ENCODE data around the gene EIF2B5. TPM values are rescaled to one million over a fixed set of nuclear protein-coding genes. Genes with fewer than 3 reads are reported as not detected.
"Not testable (repeated sequence)": the region's sequence is repeated elsewhere in the genome, so short reads cannot be mapped to it uniquely, and the experiment has no call there.

The EIF2B5 gene
- total RNA-seq, 1 donor, result 22.1 TPM

- H3K79me2 ChIP-seq (ENCODE audit: insufficient read depth, low read length); DNase-seq (ENCODE audit: insufficient read length, low spot score, missing footprints); H3K27ac ChIP-seq (ENCODE audit: low read depth, low read length); H3K4me2 ChIP-seq (ENCODE audit: insufficient read depth, low read length); H4K20me1 ChIP-seq (ENCODE audit: insufficient read depth, low read length); H3K4me3 ChIP-seq (ENCODE audit: insufficient read depth, low read length); H3K4me1 ChIP-seq (ENCODE audit: insufficient read depth, low read length); H3K9me3 ChIP-seq (ENCODE audit: low read depth, low read length); H3K27me3 ChIP-seq (ENCODE audit: insufficient read depth, low read length); H2AFZ ChIP-seq (ENCODE audit: low read length): not testable (repeated sequence)
- TF ChIP-seq CTCF (IDR thresholded peaks at IDR 0.05; ENCODE audit: extremely low read depth, low read depth, low read length), result peak; percentile 58
- peaks cover 13% of the 10 kb centered on the region for H3K36me3 ChIP-seq (ENCODE audit: insufficient read depth, low read length)
These were observed 14.6 kb downstream of the EIF2B5 start for GRCh38 chr3:184149770-184150169.

- H4K20me1 ChIP-seq (ENCODE audit: insufficient read depth, low read length), result peaks cover 17% of the 10 kb centered on the region
- H3K4me2 ChIP-seq (ENCODE audit: insufficient read depth, low read length), result peak within 1 kb of the TSS; percentile 92
- peak within 1 kb of the TSS; percentile 73 for H3K27ac ChIP-seq (ENCODE audit: low read depth, low read length)
- H3K27me3 ChIP-seq (ENCODE audit: insufficient read depth, low read length), result no peaks in the 10 kb centered on the region
- H3K4me1 ChIP-seq (ENCODE audit: insufficient read depth, low read length), result peaks cover 32% of the 10 kb centered on the region
- peaks cover 44% of the 10 kb centered on the region for H3K79me2 ChIP-seq (ENCODE audit: insufficient read depth, low read length)
- no peak for TF ChIP-seq CTCF (IDR thresholded peaks at IDR 0.05; ENCODE audit: extremely low read depth, low read depth, low read length)
- H3K9me3 ChIP-seq (ENCODE audit: low read depth, low read length), result no peaks in the 10 kb centered on the region
- peak within 1 kb of the TSS; percentile 85 for H2AFZ ChIP-seq (ENCODE audit: low read length)
- DNase-seq (ENCODE audit: insufficient read length, low spot score, missing footprints), result peak; percentile 98
- H3K36me3 ChIP-seq (ENCODE audit: insufficient read depth, low read length), result peaks cover 3% of the 10 kb centered on the region
- peak within 1 kb of the TSS; percentile 98 for H3K4me3 ChIP-seq (ENCODE audit: insufficient read depth, low read length)
These were observed 19.9 kb downstream of the EIF2B5 start, which contains the start of gene DVL3 for GRCh38 chr3:184154885-184155643. TSS of gene DVL3 (plus strand) at chr3:184155377. CDS start at chr3:184155636, 259 bp downstream.

- no peaks in the 10 kb centered on the region for H3K27me3 ChIP-seq (ENCODE audit: insufficient read depth, low read length)
- peaks cover 52% of the 10 kb centered on the region for H3K79me2 ChIP-seq (ENCODE audit: insufficient read depth, low read length)
- H3K4me2 ChIP-seq (ENCODE audit: insufficient read depth, low read length), result peak overlapping the region; percentile 85
- peak overlapping the region; percentile 98 for H3K4me3 ChIP-seq (ENCODE audit: insufficient read depth, low read length)
- no peaks in the 10 kb centered on the region for H3K9me3 ChIP-seq (ENCODE audit: low read depth, low read length)
- H4K20me1 ChIP-seq (ENCODE audit: insufficient read depth, low read length), result peaks cover 24% of the 10 kb centered on the region
- H3K4me1 ChIP-seq (ENCODE audit: insufficient read depth, low read length), result peaks cover 40% of the 10 kb centered on the region
- peaks cover 3% of the 10 kb centered on the region for H3K36me3 ChIP-seq (ENCODE audit: insufficient read depth, low read length)
- H3K27ac ChIP-seq (ENCODE audit: low read depth, low read length), result peak overlapping the region; percentile 73
- peak overlapping the region; percentile 80 for H2AFZ ChIP-seq (ENCODE audit: low read length)
- peak; percentile 91 for DNase-seq (ENCODE audit: insufficient read length, low spot score, missing footprints)
- TF ChIP-seq CTCF (IDR thresholded peaks at IDR 0.05; ENCODE audit: extremely low read depth, low read depth, low read length), result no peak
These were observed 20.7 kb downstream of the EIF2B5 start for GRCh38 chr3:184155644-184156521.
